ENCODE data around the gene PTPRG.
"Not testable (repeated sequence)": the region's sequence is repeated elsewhere in the genome, so short reads cannot be mapped to it uniquely, and the experiment has no call there.

PTPRG gene

GRCh38 chr3:61730577-61731231, 169.3 kb downstream of the PTPRG start:
- FAIRE-seq, result no peak

- no peak for FAIRE-seq
Measured at GRCh38 chr3:61733000-61733399, 171.6 kb downstream of the PTPRG start.

- no peak for FAIRE-seq
Measured at GRCh38 chr3:61733876-61734275, 172.5 kb downstream of the PTPRG start.

GRCh38 chr3:61734749-61735686, 173.6 kb downstream of the PTPRG start:
- no peak for FAIRE-seq

- FAIRE-seq, result no peak
Measured at GRCh38 chr3:61736506-61736905, 175.1 kb downstream of the PTPRG start.

- FAIRE-seq, result no peak
Measured at GRCh38 chr3:61739640-61740039, 178.3 kb downstream of the PTPRG start.

- FAIRE-seq, result no peak
Measured at GRCh38 chr3:61740494-61740893, 179.1 kb downstream of the PTPRG start.

GRCh38 chr3:61741551-61741950, 180.2 kb downstream of the PTPRG start:
- no peak for FAIRE-seq

GRCh38 chr3:61742006-61742405, 180.6 kb downstream of the PTPRG start:
- peak; percentile 17 for FAIRE-seq

GRCh38 chr3:61743067-61743466, 181.7 kb downstream of the PTPRG start:
- FAIRE-seq, result no peak

GRCh38 chr3:61743686-61744242, 182.4 kb downstream of the PTPRG start:
- FAIRE-seq, result peak; percentile 45

GRCh38 chr3:61748288-61748687, 186.9 kb downstream of the PTPRG start:
- FAIRE-seq, result no peak

GRCh38 chr3:61750766-61751165, 189.4 kb downstream of the PTPRG start:
- no peak for FAIRE-seq

GRCh38 chr3:61758839-61759238, 197.5 kb downstream of the PTPRG start:
- no peak for FAIRE-seq

- not testable (repeated sequence) for FAIRE-seq
Measured at GRCh38 chr3:61760783-61761182, 199.4 kb downstream of the PTPRG start.

- no peak for FAIRE-seq
Measured at GRCh38 chr3:61761694-61762430, 200.5 kb downstream of the PTPRG start.

- FAIRE-seq, result no peak
Measured at GRCh38 chr3:61765157-61765876, 203.9 kb downstream of the PTPRG start.

GRCh38 chr3:61768284-61769037, 207.1 kb downstream of the PTPRG start:
- FAIRE-seq, result no peak

- FAIRE-seq, result no peak
Measured at GRCh38 chr3:61769266-61769990, 208.1 kb downstream of the PTPRG start.

GRCh38 chr3:61771976-61772375, 210.6 kb downstream of the PTPRG start:
- no peak for FAIRE-seq

- FAIRE-seq, result no peak
Measured at GRCh38 chr3:61772456-61772855, 211.1 kb downstream of the PTPRG start.

Data from islet of Langerhans (tissue), 1 donor.